ENCODE data around the gene SESN2. TPM values are rescaled to one million over a fixed set of nuclear protein-coding genes. Genes with fewer than 3 reads are reported as not detected.

SESN2 gene
- total and polyA plus RNA-seq, 7 donors: 8.1 to 34.9 (median 12.4) TPM

DNA sequence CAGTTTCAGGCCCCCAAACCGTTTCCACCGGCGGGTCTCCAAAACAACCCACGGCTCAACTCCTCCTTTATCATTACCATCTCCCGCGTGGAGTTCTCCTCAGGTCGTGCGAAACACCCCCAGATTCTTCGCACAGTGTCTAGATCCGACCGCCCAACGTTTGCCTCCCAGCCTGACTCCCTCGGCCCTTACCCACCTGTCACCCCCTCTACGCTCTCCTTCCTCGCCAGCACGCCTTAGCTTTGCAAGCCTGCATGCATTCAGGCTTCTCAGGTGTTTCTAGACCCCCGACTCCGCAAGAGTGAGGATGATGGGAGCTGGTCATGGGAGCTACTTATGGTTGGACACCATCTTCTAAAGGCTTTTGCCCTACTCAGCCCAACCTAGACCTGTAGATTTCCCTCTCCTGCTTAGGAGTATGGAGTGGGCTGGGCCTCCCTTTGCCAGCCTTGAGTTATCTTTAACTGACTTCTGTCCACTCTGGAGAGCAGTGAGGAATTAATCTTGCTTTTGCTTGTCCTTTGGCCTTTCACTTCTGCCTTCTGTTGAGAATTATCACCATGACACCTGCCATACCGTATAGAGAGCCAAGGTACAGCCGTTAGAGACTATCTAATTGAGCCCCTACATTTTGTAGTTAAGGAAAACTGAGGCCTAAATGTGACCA lies 22.5 kb upstream of the SESN2 start:
- WGBS, 3 donors: 6 to 8% (median 8%) methylated on average over 20 of the region's 20 CpGs
- Histone ChIP-seq H3K27me3 (ENCODE audit: insufficient read depth in 3 of 3, low read length in 2 of 3) (no peaks in the 10 kb centered on the region), H3K4me1 (peaks cover 43% of the 10 kb centered on the region), H3K27ac (peak overlapping the region; percentile 86), H3K4me3 (peak overlapping the region; percentile 79), H3K36me3 (ENCODE audit: insufficient read depth in 1 of 2, low read depth in 1 of 2) (peaks cover 0 to 16% of the 10 kb centered on the region in 2 donors), H3K9me3 (no peaks in the 10 kb centered on the region)
- intact Hi-C loops (cut with DNase I): no loop called here
- TF ChIP-seq, protein P1, sequence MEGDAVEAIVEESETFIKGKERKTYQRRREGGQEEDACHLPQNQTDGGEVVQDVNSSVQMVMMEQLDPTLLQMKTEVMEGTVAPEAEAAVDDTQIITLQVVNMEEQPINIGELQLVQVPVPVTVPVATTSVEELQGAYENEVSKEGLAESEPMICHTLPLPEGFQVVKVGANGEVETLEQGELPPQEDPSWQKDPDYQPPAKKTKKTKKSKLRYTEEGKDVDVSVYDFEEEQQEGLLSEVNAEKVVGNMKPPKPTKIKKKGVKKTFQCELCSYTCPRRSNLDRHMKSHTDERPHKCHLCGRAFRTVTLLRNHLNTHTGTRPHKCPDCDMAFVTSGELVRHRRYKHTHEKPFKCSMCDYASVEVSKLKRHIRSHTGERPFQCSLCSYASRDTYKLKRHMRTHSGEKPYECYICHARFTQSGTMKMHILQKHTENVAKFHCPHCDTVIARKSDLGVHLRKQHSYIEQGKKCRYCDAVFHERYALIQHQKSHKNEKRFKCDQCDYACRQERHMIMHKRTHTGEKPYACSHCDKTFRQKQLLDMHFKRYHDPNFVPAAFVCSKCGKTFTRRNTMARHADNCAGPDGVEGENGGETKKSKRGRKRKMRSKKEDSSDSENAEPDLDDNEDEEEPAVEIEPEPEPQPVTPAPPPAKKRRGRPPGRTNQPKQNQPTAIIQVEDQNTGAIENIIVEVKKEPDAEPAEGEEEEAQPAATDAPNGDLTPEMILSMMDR (IDR thresholded peaks at IDR 0.05): no peak
- ATAC-seq (no peak), DNase-seq (no peak)

DNA sequence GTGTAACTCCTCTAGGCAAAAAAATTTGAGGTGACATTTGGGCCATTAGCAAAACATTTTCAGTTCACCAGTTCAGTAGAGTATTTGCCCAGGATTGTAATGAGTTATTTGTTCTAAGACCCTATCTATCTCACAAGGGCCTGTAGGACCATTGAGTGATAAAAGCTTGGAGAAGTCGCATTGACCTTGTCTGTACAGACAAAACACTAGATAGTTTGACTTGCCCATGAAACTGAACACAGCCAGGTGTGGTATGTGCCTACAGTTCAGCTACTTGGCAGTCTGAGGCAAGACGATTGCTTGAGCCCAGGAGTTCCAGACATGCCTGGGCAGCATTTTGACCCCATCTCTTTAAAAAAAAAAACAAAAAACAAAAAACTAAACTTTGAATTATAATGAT lies 20.3 kb upstream of the SESN2 start:
- no peak overlapping the region for H3K4me3 ChIP-seq
- H3K36me3 ChIP-seq (ENCODE audit: insufficient read depth in 1 of 2, low read depth in 1 of 2): peaks cover 0 to 16% of the 10 kb centered on the region in 2 donors
- DNase-seq (no peak), ATAC-seq (no peak)
- 26 to 45% (median 33%) methylated on average over 2 of the region's 2 CpGs for WGBS, 3 donors
- H3K4me1 ChIP-seq: peaks cover 50% of the 10 kb centered on the region
- TF ChIP-seq, protein P1 (IDR thresholded peaks at IDR 0.05): no peak
- no peaks in the 10 kb centered on the region for H3K27me3 ChIP-seq (ENCODE audit: insufficient read depth in 3 of 3, low read length in 2 of 3)
- intact Hi-C loops (cut with DNase I): no loop called here
- peak overlapping the region; percentile 86 for H3K27ac ChIP-seq
- H3K9me3 ChIP-seq: no peaks in the 10 kb centered on the region

DNA sequence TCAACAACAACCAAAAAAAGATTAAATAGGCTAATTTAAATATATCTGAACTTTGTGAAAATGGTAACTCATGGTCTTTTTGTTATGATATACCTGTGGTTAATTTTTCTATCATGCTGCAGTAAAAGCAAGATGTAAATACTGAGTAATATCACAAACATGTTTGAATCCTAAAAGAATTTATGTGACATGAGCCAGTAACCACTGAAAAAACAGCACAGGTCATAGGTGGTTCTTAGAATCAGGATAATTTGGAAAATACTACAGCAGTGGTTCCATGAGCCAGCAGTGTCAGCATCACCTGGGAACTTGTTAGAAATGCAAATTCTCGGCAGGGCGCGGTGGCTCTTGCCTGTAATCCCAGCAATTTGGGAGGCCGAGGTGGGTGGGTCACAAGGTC lies 19.3 kb upstream of the SESN2 start:
- ATAC-seq (no peak), DNase-seq (no peak)
- intact Hi-C loops (cut with DNase I): no loop called here
- Histone ChIP-seq H3K27ac (peak overlapping the region; percentile 86), H3K9me3 (no peaks in the 10 kb centered on the region), H3K4me1 (peaks cover 50% of the 10 kb centered on the region), H3K27me3 (ENCODE audit: insufficient read depth in 3 of 3, low read length in 2 of 3) (no peaks in the 10 kb centered on the region), H3K4me3 (no peak overlapping the region), H3K36me3 (ENCODE audit: insufficient read depth in 1 of 2, low read depth in 1 of 2) (peaks cover 0 to 16% of the 10 kb centered on the region in 2 donors)
- TF ChIP-seq, protein P1 (IDR thresholded peaks at IDR 0.05): no peak
- 87 to 95% (median 91%) methylated on average over 4 of the region's 4 CpGs for WGBS, 3 donors

DNA sequence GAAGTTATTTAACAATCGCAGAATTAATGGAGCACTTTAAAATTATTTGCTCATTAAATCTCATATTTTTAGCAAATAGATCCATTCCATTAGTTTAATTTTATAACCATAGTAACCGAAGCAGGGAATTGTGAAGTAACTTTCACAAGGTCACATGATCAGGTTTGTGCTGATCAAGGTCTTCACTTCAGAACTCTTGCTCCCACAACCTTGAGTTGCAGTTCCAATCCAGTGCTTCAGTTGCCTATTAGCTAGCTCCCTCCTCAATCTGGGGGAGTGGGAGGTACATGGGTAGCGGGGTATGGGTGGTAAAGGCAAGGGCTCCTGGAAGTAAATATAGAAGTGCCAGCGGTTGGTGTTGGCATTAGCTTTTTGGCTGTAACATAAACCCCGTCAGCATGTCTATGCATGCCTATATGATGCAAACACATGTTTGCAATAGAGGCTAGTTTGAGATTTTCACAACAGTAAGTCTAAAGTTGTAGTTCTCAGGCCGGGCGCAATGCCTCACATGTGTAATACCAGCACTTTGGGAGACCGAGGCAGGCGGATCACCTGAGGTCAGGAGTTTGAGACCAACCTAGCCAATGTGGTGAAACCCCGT lies 17.6 kb upstream of the SESN2 start:
- no peaks in the 10 kb centered on the region for H3K27me3 ChIP-seq (ENCODE audit: insufficient read depth in 3 of 3, low read length in 2 of 3)
- 84 to 89% (median 87%) methylated on average over 10 of the region's 10 CpGs for WGBS, 3 donors
- DNase-seq: no peak
- TF ChIP-seq, protein P1 (IDR thresholded peaks at IDR 0.05): no peak
- no peak overlapping the region for H3K4me3 ChIP-seq
- ATAC-seq: no peak
- H3K9me3 ChIP-seq: no peaks in the 10 kb centered on the region
- peaks cover 49% of the 10 kb centered on the region for H3K4me1 ChIP-seq
- peaks cover 0 to 16% of the 10 kb centered on the region in 2 donors for H3K36me3 ChIP-seq (ENCODE audit: insufficient read depth in 1 of 2, low read depth in 1 of 2)
- peak overlapping the region; percentile 88 for H3K27ac ChIP-seq
- intact Hi-C loops (cut with DNase I): no loop called here
